ENCODE data around the gene TRPM8. TPM values are rescaled to one million over a fixed set of nuclear protein-coding genes. Genes with fewer than 3 reads are reported as not detected.

TRPM8 gene
- total RNA-seq (2021; ENCODE audit: unreplicated experiment) (3.9 TPM), Bru-seq, nascent RNA (percentile 37 among the genes with signal in this experiment), BruChase-seq, experiment 1, labeled RNA remaining after a 2-hour chase (percentile 37 among the genes with signal in this experiment), BruChase-seq, experiment 2, labeled RNA remaining after a 6-hour chase (percentile 39 among the genes with signal in this experiment)
- 2.9 TPM for polyA plus RNA-seq (2012; ENCODE audit: insufficient read length)
- long read RNA-seq, full-length matches to known transcripts = 3 of 8 reads
- long read RNA-seq, partial matches to known transcripts = 2 of 8 reads
- long read RNA-seq, other reads (novel, unspliced or antisense) = 3 of 8 reads

GRCh38 chr2:233917116-233917515 lies at the start of gene TRPM8:
Gene TRPM8, plus strand, starts transcription at chr2:233917373. Its CDS starts 9,165 bp downstream, at chr2:233926538.
- no peaks in the 10 kb centered on the region for H3K36me3 ChIP-seq (ENCODE audit: control insufficient read depth, insufficient read depth, low read length)
- DNase-seq (ENCODE audit: low read depth, low spot score) (no peak), ATAC-seq (no peak)
- intact Hi-C loops (cut with micrococcal nuclease; ENCODE audit: unreplicated experiment) = no loop called here
- BruUV-seq (replicated peaks) = no TSS peak
- H3K9me3 ChIP-seq (ENCODE audit: control insufficient read depth, insufficient read depth, low read depth, low read length) = no peaks in the 10 kb centered on the region
- TF ChIP-seq REST (IDR thresholded peaks at IDR 0.05; ENCODE audit: insufficient read depth in 1 of 2, low read depth in 2 of 2, low read length in 1 of 2) (no peak), SIN3A (IDR thresholded peaks at IDR 0.05; ENCODE audit: borderline replicate concordance, insufficient read depth, low read depth, low read length) (no peak), TCF7L2 (IDR thresholded peaks at IDR 0.05; ENCODE audit: low read depth, low read length) (no peak), POLR2AphosphoS5 (IDR thresholded peaks at IDR 0.05; ENCODE audit: low read depth, low read length) (no peak), CTCF (IDR thresholded peaks at IDR 0.05) (no peak)
- no peaks in the 10 kb centered on the region for H3K27me3 ChIP-seq (ENCODE audit: control insufficient read depth, insufficient read depth, low read length)
- in situ Hi-C loops (cut with HindIII; ENCODE audit: low pct_unique_long_range_greater_than_20kb, low sequenced_read_pairs) = no loop called here
- peaks cover 13% of the 10 kb centered on the region for H3K4me1 ChIP-seq (ENCODE audit: control insufficient read depth, insufficient read depth, low read length)
- ChIA-PET POLR2A (interaction anchor here (0.9 kb wide), 1 partner anchor 580 kb away, joined by 4 read pairs; the partner anchor contains the start of gene ARL4C), CTCF (no interaction called here)
- no peak within 1 kb of the TSS for H3K4me3 ChIP-seq (ENCODE audit: low read depth in 2 of 2, low read length in 2 of 2)
- peak within 1 kb of the TSS; percentile 55; the same call in 1 of the 2 replicates for H3K27ac ChIP-seq (ENCODE audit: low read length)

GRCh38 chr2:233867993-233868532 lies 49.1 kb upstream of the TRPM8 start, which contains the start of gene MSL3B:
Gene MSL3B, minus strand, starts transcription at chr2:233868386.
- Histone ChIP-seq H3K27ac (ENCODE audit: low read length) (peak within 1 kb of the TSS; percentile 85), H3K27me3 (ENCODE audit: control insufficient read depth, insufficient read depth, low read length) (no peaks in the 10 kb centered on the region), H3K4me1 (ENCODE audit: control insufficient read depth, insufficient read depth, low read length) (peaks cover 3% of the 10 kb centered on the region; the same call in 1 of the 2 replicates), H3K4me3 (ENCODE audit: low read depth in 2 of 2, low read length in 2 of 2) (peak within 1 kb of the TSS; percentile 48 to 78), H3K9me3 (ENCODE audit: control insufficient read depth, insufficient read depth, low read depth, low read length) (peaks cover 28% of the 10 kb centered on the region; the same call in 1 of the 2 replicates), H3K36me3 (ENCODE audit: control insufficient read depth, insufficient read depth, low read length) (no peaks in the 10 kb centered on the region; the same call in 1 of the 2 replicates)
- no TSS peak for BruUV-seq (replicated peaks)
- ATAC-seq (peak; percentile 93), DNase-seq (ENCODE audit: low read depth, low spot score) (no peak)
- CTCF ChIA-PET = interaction anchor here (1.0 kb wide), 1 partner anchor 10 kb away, joined by 3 read pairs; no protein-coding TSS in a partner anchor
- POLR2A ChIA-PET = no interaction called here
- in situ Hi-C loops (cut with HindIII; ENCODE audit: low pct_unique_long_range_greater_than_20kb, low sequenced_read_pairs) (no loop called here), intact Hi-C loops (cut with micrococcal nuclease; ENCODE audit: unreplicated experiment) (no loop called here)
- TF ChIP-seq POLR2AphosphoS5 (IDR thresholded peaks at IDR 0.05; ENCODE audit: low read depth, low read length) (peak; percentile 64; the same call in 1 of the 2 replicates), REST (IDR thresholded peaks at IDR 0.05; ENCODE audit: insufficient read depth in 1 of 2, low read depth in 2 of 2, low read length in 1 of 2) (no peak), TCF7L2 (IDR thresholded peaks at IDR 0.05; ENCODE audit: low read depth, low read length) (peak; percentile 44; the same call in 1 of the 2 replicates), CTCF (IDR thresholded peaks at IDR 0.05) (no peak), SIN3A (IDR thresholded peaks at IDR 0.05; ENCODE audit: borderline replicate concordance, insufficient read depth, low read depth, low read length) (no peak)

Data from Panc1 (cell line).